Measurements from ENCODE around the gene MYRFL.

MYRFL gene

DNA sequence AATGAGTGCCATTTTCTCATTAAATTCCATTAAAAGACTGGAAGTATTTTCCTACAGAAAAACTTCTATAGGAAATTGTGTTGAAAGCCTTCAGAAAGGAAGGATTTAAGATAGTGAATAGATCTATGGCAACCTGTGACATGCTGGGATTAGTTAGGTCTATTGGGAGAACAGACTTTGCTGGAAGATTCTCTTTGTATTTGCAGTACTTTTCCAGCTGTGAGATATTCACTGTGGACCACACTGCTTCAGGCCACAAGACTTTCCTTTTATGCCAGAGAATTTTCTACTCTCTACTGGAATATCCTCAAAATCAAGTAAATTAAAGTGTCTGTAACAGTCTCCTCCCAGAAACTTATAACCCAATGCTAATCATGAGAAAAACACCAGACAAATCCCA, 136.2 kb downstream of the MYRFL start:
- in situ Hi-C loops (cut with HindIII; ENCODE audit: low pct_ligation_motif_present, low sequenced_read_pairs), result no loop called here
- TF ChIP-seq, protein P1, sequence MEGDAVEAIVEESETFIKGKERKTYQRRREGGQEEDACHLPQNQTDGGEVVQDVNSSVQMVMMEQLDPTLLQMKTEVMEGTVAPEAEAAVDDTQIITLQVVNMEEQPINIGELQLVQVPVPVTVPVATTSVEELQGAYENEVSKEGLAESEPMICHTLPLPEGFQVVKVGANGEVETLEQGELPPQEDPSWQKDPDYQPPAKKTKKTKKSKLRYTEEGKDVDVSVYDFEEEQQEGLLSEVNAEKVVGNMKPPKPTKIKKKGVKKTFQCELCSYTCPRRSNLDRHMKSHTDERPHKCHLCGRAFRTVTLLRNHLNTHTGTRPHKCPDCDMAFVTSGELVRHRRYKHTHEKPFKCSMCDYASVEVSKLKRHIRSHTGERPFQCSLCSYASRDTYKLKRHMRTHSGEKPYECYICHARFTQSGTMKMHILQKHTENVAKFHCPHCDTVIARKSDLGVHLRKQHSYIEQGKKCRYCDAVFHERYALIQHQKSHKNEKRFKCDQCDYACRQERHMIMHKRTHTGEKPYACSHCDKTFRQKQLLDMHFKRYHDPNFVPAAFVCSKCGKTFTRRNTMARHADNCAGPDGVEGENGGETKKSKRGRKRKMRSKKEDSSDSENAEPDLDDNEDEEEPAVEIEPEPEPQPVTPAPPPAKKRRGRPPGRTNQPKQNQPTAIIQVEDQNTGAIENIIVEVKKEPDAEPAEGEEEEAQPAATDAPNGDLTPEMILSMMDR (IDR thresholded peaks at IDR 0.05; ENCODE audit: low read depth, low read length, missing control alignments), result no peak
- no peak for DNase-seq

DNA sequence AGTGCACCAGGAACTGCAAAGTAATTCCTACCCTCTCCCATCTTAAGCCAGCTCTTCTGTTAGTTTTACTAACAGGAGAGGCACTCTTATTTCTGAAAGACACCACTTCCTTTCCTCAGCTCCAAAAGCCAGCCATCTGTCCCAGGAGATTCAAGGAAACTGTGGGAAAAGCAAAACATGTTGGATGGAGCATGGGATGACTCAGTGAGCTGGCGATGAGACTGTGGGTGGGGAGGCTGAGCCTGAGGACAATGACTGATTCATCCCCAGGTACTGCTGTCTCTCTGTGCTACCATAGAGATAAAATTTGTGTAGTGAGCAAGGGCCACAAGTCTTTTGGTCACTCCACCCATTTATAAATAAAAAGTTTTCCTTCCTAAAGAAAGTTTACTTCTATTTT, 141.4 kb downstream of the MYRFL start:
- TF ChIP-seq, protein P1 (IDR thresholded peaks at IDR 0.05; ENCODE audit: low read depth, low read length, missing control alignments), result no peak
- peak; percentile 66 for DNase-seq
- Histone ChIP-seq H3K27ac (no peak overlapping the region), H3K36me3 (replicated peaks) (no peaks in the 10 kb centered on the region), H3K4me3 (ENCODE audit: low read depth, low read length) (no peak overlapping the region), H3K27me3 (replicated peaks) (no peaks in the 10 kb centered on the region)
- in situ Hi-C loops (cut with HindIII; ENCODE audit: low pct_ligation_motif_present, low sequenced_read_pairs), result no loop called here

More for the DNA sequence above, 136.2 kb downstream of the MYRFL start:
- no peak overlapping the region for H3K27ac ChIP-seq
- H3K36me3 ChIP-seq (replicated peaks), result no peaks in the 10 kb centered on the region
- H3K27me3 ChIP-seq (replicated peaks), result no peaks in the 10 kb centered on the region
- no peak overlapping the region for H3K4me3 ChIP-seq (ENCODE audit: low read depth, low read length)

DNA sequence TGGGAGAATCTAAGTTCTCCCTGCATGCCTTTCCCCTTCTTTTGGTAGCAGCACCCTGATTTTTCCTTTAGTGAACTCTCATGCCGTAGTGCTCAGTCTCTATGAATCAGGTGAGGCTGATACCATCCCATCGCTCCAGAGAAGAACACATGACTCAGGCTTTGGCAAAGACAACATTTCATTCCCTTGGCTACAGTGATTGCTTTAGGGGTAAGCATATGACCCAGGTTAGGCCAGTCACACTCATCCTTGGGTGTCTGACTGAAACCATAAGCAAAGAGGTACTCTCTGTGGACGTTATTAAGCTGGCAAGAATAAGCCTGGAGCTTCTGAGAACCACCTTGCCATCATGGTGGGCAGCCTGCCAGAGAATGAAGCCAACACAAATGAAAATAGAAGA, 141.8 kb downstream of the MYRFL start:
- no peaks in the 10 kb centered on the region for H3K36me3 ChIP-seq (replicated peaks)
- no peak overlapping the region for H3K4me3 ChIP-seq (ENCODE audit: low read depth, low read length)
- in situ Hi-C loops (cut with HindIII; ENCODE audit: low pct_ligation_motif_present, low sequenced_read_pairs), result no loop called here
- H3K27me3 ChIP-seq (replicated peaks), result no peaks in the 10 kb centered on the region
- no peak overlapping the region for H3K27ac ChIP-seq
- DNase-seq, result peak; percentile 27
- TF ChIP-seq, protein P1 (IDR thresholded peaks at IDR 0.05; ENCODE audit: low read depth, low read length, missing control alignments), result no peak

DNA sequence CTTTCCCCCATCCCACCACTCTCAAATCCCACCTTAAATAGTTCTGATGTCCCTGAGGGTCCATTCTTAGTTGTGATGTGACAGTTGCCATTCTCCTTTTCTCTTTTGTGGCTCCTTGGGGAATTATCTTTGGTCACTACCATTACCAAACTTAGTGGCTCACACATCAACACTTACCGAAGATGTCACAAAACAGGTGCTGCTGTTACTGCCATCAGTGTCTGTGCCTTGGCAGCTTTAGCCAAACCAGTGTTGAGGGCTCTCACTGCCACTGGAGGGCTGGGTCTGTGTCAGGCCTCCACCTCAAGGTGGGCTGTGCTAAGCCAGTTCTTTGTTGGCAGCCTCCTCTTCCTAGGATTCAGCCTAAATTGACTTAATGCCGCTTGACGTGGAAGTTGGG, 144.0 kb downstream of the MYRFL start:
- DNase-seq, result no peak
- TF ChIP-seq, protein P1 (IDR thresholded peaks at IDR 0.05; ENCODE audit: low read depth, low read length, missing control alignments), result no peak

DNA sequence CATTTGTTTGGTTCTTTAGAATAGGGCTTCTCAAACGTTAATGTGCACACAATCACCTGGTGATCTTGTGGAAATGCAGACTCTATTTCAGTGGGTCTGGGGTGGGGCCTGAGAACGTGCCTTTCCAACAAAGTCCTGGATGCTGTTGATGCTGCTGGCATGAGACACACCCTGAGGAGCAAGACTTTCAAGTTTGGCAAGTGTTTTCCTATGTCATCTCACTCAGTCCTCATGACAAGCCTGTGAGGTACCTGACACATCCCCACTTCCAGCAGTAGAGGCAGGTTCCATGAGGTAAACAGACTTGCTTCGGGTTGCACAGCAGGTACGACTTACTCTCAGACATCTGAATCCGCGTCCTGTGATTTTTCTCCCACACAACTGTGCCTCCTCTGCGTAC, 147.1 kb downstream of the MYRFL start:
- in situ Hi-C loops (cut with HindIII; ENCODE audit: low pct_ligation_motif_present, low sequenced_read_pairs), result no loop called here
- DNase-seq, result no peak
- H3K36me3 ChIP-seq (replicated peaks), result no peaks in the 10 kb centered on the region
- TF ChIP-seq, protein P1 (IDR thresholded peaks at IDR 0.05; ENCODE audit: low read depth, low read length, missing control alignments), result no peak
- H3K27ac ChIP-seq, result no peak overlapping the region
- no peak overlapping the region for H3K4me3 ChIP-seq (ENCODE audit: low read depth, low read length)
- no peaks in the 10 kb centered on the region for H3K27me3 ChIP-seq (replicated peaks)

More for the DNA sequence above, 144.0 kb downstream of the MYRFL start:
- H3K27me3 ChIP-seq (replicated peaks), result no peaks in the 10 kb centered on the region
- in situ Hi-C loops (cut with HindIII; ENCODE audit: low pct_ligation_motif_present, low sequenced_read_pairs), result no loop called here
- H3K36me3 ChIP-seq (replicated peaks), result no peaks in the 10 kb centered on the region
- H3K27ac ChIP-seq, result no peak overlapping the region
- H3K4me3 ChIP-seq (ENCODE audit: low read depth, low read length), result no peak overlapping the region

DNA sequence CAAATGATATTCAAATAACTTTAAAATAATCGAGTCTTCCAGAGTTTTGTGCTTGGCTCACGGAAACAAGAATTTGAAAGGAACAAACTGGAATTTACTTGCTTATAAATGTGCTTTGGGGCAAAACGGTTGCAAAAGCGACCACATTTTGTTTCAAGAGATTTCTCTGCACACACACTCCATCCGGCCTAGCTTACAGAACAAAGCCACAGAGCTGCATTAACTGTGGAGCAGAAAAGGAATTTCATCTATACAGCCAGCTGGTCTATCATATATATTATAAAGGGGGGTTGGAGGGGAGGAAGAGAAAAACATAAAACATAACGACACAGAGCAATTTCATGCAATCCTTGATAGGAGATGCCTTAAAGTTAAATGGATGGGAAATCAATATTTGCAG, 153.0 kb downstream of the MYRFL start:
- H3K27ac ChIP-seq, result no peak overlapping the region
- TF ChIP-seq, protein P1 (IDR thresholded peaks at IDR 0.05; ENCODE audit: low read depth, low read length, missing control alignments), result no peak
- in situ Hi-C loops (cut with HindIII; ENCODE audit: low pct_ligation_motif_present, low sequenced_read_pairs), result no loop called here
- no peak overlapping the region for H3K4me3 ChIP-seq (ENCODE audit: low read depth, low read length)
- no peak for DNase-seq
- H3K27me3 ChIP-seq (replicated peaks), result no peaks in the 10 kb centered on the region
- no peaks in the 10 kb centered on the region for H3K36me3 ChIP-seq (replicated peaks)
